MCF 10A (cell line): ENCODE measurements around the gene GLIS2. TPM values are rescaled to one million over a fixed set of nuclear protein-coding genes. Genes with fewer than 3 reads are reported as not detected.

Experiments used
- BruUV-seq: library from RNA; stranded (reverse); fragments of 400-500 nt; replicated peaks from 2 replicates; lab custom pipeline; 2021; lab: Mats Ljungman, UMichigan
- CTCF ChIA-PET: fragments of 300-600 bp; sonication (Branson Sonifier 250); formaldehyde crosslinking; extraction: SDS; loops from one replicate; lab custom pipeline; 2021; ENCODE audit warnings: antibody characterized with exemption, inconsistent platforms; lab: Yijun Ruan, JAX
- POLR2A ChIA-PET: fragments of 300-600, 350-650 bp; sonication (Branson Sonifier 250); formaldehyde crosslinking; extraction: SDS; loops from one replicate; lab custom pipeline; 2020; ENCODE audit warnings: antibody characterized with exemption, inconsistent platforms; lab: Yijun Ruan, JAX
- DNase-seq: peaks from one replicate; pipeline ENCODE4 v3.0.0-alpha.2; 2018; ENCODE audit not compliant: unreplicated experiment
- H3K27ac Mint-ChIP-seq: one replicate; pipeline ENCODE4 v1.8.0; 2022; ENCODE audit warnings: mild to moderate bottlenecking, low read depth, mixed read lengths; ENCODE audit not compliant: unreplicated experiment
- H3K27me3 Mint-ChIP-seq: one replicate; pipeline ENCODE4 v1.8.0; 2022; ENCODE audit warnings: mixed read lengths; ENCODE audit not compliant: insufficient read depth, unreplicated experiment
- H3K36me3 Mint-ChIP-seq: one replicate; pipeline ENCODE4 v1.8.0; 2022; ENCODE audit warnings: mild to moderate bottlenecking, moderate library complexity, mixed read lengths; ENCODE audit not compliant: insufficient read depth, unreplicated experiment
- H3K4me1 Mint-ChIP-seq: one replicate; pipeline ENCODE4 v1.8.0; 2022; ENCODE audit warnings: mixed read lengths; ENCODE audit not compliant: insufficient read depth, unreplicated experiment
- H3K4me3 Mint-ChIP-seq: one replicate; pipeline ENCODE4 v1.8.0; 2022; ENCODE audit warnings: mild to moderate bottlenecking, moderate library complexity, mixed read lengths; ENCODE audit not compliant: unreplicated experiment
- H3K9me3 Mint-ChIP-seq: one replicate; pipeline ENCODE4 v1.8.0; 2022; ENCODE audit warnings: mixed read lengths; ENCODE audit not compliant: unreplicated experiment
- CTCF ChIP-seq: fragments of 200-600 bp; IDR thresholded peaks from one replicate; pipeline ENCODE4 v1.8.0; 2022; ENCODE audit warnings: antibody characterized with exemption, mild to moderate bottlenecking; ENCODE audit not compliant: unreplicated experiment
- intact Hi-C: fragments of 100-400 bp; cut with micrococcal nuclease; formaldehyde crosslinking; loops from 2 replicates; pipeline ENCODE4 v1.14.1; 2022
- total RNA-seq: library from RNA; stranded (reverse); gene quantifications from 2 replicates; pipeline ENCODE4 v1.2.3, GENCODE V29; 2022

The GLIS2 gene
- total RNA-seq, 1 experiment from 2014 or later, result 14.7 TPM

GRCh38 chr16:4350787-4351659, 35.2 kb downstream of the GLIS2 start, which contains the start of gene PAM16:
Gene PAM16, minus strand, starts transcription at chr16:4351321. Its CDS starts 87 bp downstream, at chr16:4351234.
- ChIA-PET CTCF (interaction anchor here (0.8 to 6.9 kb wide), 6 partner anchors 8 to 151 kb away, joined by 3 to 75 read pairs (median 3); no protein-coding TSS in a partner anchor), POLR2A (interaction anchor here (0.7 to 1.5 kb wide), 11 partner anchors 23 to 1141 kb away, joined by 3 to 6 read pairs (median 4); no protein-coding TSS in a partner anchor)
- TF ChIP-seq CTCF, result no peak
- Mint-ChIP-seq H3K27me3 (no peaks in the 10 kb centered on the region), H3K4me3 (peak within 1 kb of the TSS; percentile 89), H3K27ac (peak within 1 kb of the TSS; percentile 81), H3K36me3 (no peaks in the 10 kb centered on the region), H3K9me3 (no peaks in the 10 kb centered on the region), H3K4me1 (peaks cover 8% of the 10 kb centered on the region)
- TSS peak; percentile 38 for BruUV-seq
- intact Hi-C loops, result loop anchor here (5.0 kb wide), 1 partner anchor 606 kb away; the partner anchor contains the start of gene SEC14L5
- peak; percentile 95 for DNase-seq

- Mint-ChIP-seq H3K36me3 (no peaks in the 10 kb centered on the region), H3K27ac (no peak overlapping the region), H3K27me3 (no peaks in the 10 kb centered on the region), H3K4me1 (peaks cover 8% of the 10 kb centered on the region), H3K4me3 (peak overlapping the region; percentile 89), H3K9me3 (no peaks in the 10 kb centered on the region)
- peak; percentile 28 for DNase-seq
- POLR2A ChIA-PET, result interaction anchor here (0.9 to 1.4 kb wide), 4 partner anchors 17 to 98 kb away, joined by 3 to 6 read pairs (median 5); no protein-coding TSS in a partner anchor
- BruUV-seq, result no TSS peak
- intact Hi-C loops, result loop anchor here (5.0 kb wide), 1 partner anchor 605 kb away; the partner anchor contains the start of gene SEC14L5
- TF ChIP-seq CTCF, result no peak
- CTCF ChIA-PET, result interaction anchor here (1.0 to 6.9 kb wide), 2 partner anchors 33 to 50 kb away, joined by 3 to 75 read pairs; no protein-coding TSS in a partner anchor
Observed at GRCh38 chr16:4351880-4352279, 36.0 kb downstream of the GLIS2 start.

GRCh38 chr16:4352843-4353242, 37.0 kb downstream of the GLIS2 start:
- Mint-ChIP-seq H3K27me3 (no peaks in the 10 kb centered on the region), H3K4me3 (no peak overlapping the region), H3K4me1 (peaks cover 8% of the 10 kb centered on the region), H3K27ac (no peak overlapping the region), H3K36me3 (peaks cover under 1% of the 10 kb centered on the region), H3K9me3 (no peaks in the 10 kb centered on the region)
- no peak for TF ChIP-seq CTCF
- CTCF ChIA-PET, result interaction anchor here (0.6 to 6.9 kb wide), 2 partner anchors 49 to 107 kb away, joined by 3 to 75 read pairs; no protein-coding TSS in a partner anchor
- intact Hi-C loops, result loop anchor here (5.0 kb wide), 1 partner anchor 604 kb away; the partner anchor contains the start of gene SEC14L5
- BruUV-seq, result no TSS peak
- DNase-seq, result no peak
- POLR2A ChIA-PET, result interaction anchor here (1.1 to 1.4 kb wide), 2 partner anchors 16 to 64 kb away, joined by 3 to 5 read pairs; partner anchors contain the start of gene CORO7

- Mint-ChIP-seq H3K9me3 (no peaks in the 10 kb centered on the region), H3K4me3 (no peak overlapping the region), H3K36me3 (peaks cover 5% of the 10 kb centered on the region), H3K27me3 (no peaks in the 10 kb centered on the region), H3K27ac (peak overlapping the region; percentile 76), H3K4me1 (peaks cover under 1% of the 10 kb centered on the region)
- no peak for DNase-seq
- no TSS peak for BruUV-seq
- CTCF ChIA-PET, result interaction anchor here (6.9 kb wide), 1 partner anchor 48 kb away, joined by 75 read pairs; no protein-coding TSS in a partner anchor
- no peak for TF ChIP-seq CTCF
- POLR2A ChIA-PET, result interaction anchor here (1.1 kb wide), 1 partner anchor 63 kb away, joined by 3 read pairs; the partner anchor contains the start of gene CORO7
- intact Hi-C loops, result loop anchor here (5.0 kb wide), 1 partner anchor 604 kb away; the partner anchor contains the start of gene SEC14L5
Observed at GRCh38 chr16:4353675-4354074, 37.8 kb downstream of the GLIS2 start.
